Measurements from ENCODE around the gene CSNK1G3.
"Not testable (repeated sequence)": the region's sequence is repeated elsewhere in the genome, so short reads cannot be mapped to it uniquely, and the experiment has no call there.

CSNK1G3 gene

GRCh38 chr5:123561230-123561629, 49.3 kb downstream of the CSNK1G3 start:
- no peak for DNase-seq

GRCh38 chr5:123571927-123572326, 60.0 kb downstream of the CSNK1G3 start:
- no peak for DNase-seq

DNA sequence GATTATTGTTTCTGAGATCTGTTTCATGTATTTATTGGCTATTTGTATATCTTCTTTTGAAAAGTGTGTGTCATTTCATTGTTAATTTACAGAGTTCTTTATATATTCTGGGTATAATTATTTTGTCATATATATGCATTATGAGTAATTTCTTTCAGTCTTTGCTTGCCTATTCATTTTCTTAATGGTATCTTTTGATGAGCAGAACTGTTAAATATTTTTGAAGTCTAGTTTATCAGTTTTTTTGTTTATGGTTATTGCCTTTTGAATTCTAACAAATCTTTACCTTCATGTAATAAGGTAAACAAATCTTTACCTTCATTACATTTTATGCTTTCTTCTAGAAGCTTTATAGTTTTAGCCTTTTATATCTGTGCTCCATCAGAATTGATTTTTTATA, 66.4 kb downstream of the CSNK1G3 start:
- DNase-seq = no peak

DNA sequence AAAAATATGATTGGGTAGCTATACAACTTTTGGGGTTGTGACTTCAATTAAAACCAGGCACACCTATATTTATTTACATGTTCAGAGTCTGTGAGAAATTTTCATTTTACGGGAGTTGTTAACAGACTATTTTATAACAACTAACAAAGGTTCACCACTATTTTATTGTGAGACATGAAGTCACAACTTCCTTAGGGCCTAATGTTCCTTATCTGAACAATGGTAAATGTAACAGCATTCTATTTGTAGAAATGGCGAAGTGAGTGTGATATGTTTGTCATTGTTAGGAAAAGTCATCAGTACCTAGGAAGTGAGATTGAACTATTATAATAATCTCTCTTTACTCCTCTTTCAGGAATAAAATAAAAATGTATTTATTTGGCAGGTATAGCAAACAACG, 67.4 kb downstream of the CSNK1G3 start:
- no peak for DNase-seq

DNA sequence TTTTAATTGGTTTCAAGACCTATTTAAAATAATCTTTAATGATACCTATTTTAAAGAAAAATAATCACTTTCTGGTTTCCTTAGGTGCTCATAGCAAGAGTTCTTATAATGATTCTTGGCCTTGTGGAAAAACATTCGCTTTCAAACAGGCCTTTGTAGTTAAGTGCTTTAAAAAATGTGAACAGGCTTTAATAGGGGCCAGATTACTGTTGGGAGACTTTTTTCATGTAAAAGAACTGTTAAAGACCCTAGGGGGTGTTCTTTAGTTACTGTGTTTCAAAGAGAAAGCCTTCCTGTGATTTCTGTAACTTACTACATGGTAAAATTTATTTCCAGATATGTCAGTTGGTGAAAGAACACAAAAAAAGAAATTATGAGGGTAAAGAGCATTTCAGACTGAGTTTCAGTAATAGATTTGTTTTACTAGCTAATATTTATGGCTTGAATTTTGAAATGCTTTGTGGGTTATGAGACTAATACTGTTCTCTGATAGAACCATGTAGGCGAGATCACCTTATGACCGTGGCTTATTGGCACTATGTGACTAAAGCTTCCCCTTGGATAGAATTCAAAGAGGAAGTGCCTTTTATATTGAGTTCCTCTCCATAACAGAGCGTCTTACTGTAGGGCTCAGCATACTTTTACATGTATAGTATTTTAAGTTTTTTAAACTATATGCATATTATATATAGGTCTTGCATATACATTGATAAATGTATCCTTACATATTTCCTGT, 70.7 kb downstream of the CSNK1G3 start:
- DNase-seq = no peak

GRCh38 chr5:123585871-123586270, 73.9 kb downstream of the CSNK1G3 start:
- no peak for DNase-seq

DNA sequence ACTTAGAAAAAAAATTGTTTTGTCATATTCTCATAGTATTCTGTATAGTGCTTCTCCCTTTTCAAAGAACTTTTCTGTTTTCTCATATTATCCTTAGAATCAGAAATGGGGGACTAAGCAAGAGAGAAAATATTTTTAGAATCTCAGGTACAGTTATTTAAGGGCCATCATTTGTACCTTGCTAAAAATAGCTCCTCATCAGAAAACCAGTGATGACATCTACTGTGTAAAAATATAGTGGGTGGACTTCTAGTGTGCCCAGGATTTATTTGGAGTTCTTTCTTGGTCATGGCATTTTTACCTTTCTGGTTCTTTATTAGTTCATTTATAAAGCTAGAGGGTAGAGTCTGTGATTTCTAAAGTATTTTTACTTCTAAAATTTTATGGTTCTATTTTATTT, 82.5 kb downstream of the CSNK1G3 start:
- DNase-seq = no peak

GRCh38 chr5:123597018-123597417, 85.0 kb downstream of the CSNK1G3 start:
- no peak for DNase-seq

- no peak for DNase-seq
Observed at GRCh38 chr5:123598028-123598689, 86.2 kb downstream of the CSNK1G3 start.

GRCh38 chr5:123599171-123599570, 87.2 kb downstream of the CSNK1G3 start:
- DNase-seq = no peak

DNA sequence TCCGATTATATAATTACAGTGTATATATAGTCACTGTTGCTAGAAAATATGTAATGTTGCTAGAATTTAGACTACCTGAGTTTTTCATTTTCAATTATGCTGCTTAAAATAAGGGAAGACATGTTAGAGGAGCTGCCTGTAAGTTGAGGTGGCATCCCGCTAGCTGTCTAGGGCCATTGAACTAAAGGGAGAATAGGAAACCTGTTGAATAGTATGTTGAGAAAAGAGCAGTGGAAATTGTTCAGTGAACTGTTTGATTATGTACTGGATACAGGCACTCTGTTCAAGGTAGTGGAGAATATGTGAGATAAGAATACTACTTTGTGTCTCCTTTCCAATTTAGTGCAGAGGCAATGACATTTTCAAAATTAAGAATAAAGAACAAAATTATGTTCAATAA, 89.6 kb downstream of the CSNK1G3 start:
- no peak for DNase-seq

- DNase-seq = no peak
Observed at GRCh38 chr5:123605822-123606221, 93.8 kb downstream of the CSNK1G3 start.

DNA sequence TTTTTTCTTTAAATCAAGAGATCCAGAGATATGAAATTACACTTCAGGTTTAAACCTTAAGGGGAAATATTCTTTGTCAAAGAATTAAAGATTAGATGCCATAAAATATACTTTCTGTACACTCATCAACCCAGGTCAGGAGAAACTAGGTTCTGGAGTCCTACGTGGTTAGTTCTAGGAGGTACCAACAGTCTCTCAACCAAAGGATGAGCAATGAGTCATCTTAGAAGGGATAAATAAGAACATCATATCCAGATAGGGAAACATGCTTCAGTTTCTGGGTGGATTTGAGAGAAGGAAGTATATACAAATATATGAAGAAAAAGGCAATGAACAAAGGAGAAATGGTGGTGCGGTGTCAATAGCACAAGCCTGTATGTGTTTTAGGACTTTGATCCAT, 98.2 kb downstream of the CSNK1G3 start:
- no peak for DNase-seq

DNA sequence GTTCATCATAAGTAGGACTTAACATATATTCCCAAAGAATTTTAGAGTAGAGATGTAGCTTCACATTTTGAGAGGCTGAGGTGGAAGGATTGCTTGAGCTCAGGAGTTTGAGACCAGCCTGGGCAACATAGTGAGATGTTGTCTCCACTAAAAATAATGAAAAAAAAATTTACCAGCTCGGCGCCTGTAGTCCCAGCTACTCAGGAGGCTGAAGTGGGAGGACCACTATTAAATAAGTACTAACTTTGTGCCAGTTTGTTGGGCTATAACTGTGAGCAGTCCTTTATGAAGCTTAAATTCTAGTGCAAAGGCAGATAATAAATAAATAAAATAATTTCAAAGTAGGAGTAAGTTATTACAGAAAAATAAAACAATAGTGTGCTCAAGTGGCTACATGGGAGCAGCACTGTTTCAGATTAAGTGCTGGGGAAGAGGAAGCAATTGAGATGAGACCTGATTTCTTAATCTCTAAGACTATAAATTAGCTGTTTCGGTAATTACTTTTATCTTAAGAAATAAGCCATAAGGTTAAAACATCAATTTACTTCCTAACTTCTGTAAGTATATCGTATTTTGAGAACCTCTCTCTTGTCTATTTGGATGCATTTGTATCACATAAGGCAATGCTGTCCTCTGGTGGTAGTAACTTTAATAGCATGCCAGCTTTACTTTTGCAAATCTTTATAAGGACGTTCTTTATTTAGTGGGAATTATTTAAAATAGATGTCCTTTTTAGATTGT, 98.9 kb downstream of the CSNK1G3 start:
- DNase-seq = no peak

DNA sequence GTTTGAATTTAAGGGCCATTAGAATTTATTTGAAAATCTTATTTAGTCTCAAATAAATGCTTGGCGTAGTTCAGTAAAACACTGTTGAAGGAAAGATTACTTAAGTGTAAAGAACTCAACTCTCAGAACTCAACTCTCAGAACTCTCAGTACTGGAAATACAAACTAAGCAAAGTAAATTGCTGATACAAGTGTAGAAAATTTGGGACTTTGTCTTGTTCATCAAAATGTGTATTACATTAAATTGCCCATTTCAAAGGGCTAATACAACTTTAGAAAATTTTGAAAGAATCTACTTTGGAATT, 99.4 kb downstream of the CSNK1G3 start:
- no peak for DNase-seq

GRCh38 chr5:123617561-123617960, 105.6 kb downstream of the CSNK1G3 start:
- DNase-seq = no peak

DNA sequence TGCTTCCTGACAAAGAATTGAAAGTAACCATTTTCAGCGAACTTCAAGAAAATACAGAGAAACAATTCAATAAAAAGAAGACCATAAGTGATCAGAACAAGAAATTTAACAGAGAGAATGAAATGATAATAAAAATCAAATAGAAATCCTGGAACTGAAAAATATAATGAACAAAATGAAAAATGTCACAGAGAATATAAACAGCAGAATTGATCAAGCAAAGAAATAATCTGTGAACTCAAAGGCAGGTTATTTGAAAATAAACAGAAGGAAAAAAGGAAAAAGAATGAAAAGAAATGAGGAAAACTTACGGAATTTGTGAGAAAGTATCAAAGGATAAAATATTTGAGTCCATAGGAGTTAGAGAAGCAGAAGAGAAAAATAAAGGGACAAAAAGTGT, 114.1 kb downstream of the CSNK1G3 start:
- no peak for DNase-seq

DNA sequence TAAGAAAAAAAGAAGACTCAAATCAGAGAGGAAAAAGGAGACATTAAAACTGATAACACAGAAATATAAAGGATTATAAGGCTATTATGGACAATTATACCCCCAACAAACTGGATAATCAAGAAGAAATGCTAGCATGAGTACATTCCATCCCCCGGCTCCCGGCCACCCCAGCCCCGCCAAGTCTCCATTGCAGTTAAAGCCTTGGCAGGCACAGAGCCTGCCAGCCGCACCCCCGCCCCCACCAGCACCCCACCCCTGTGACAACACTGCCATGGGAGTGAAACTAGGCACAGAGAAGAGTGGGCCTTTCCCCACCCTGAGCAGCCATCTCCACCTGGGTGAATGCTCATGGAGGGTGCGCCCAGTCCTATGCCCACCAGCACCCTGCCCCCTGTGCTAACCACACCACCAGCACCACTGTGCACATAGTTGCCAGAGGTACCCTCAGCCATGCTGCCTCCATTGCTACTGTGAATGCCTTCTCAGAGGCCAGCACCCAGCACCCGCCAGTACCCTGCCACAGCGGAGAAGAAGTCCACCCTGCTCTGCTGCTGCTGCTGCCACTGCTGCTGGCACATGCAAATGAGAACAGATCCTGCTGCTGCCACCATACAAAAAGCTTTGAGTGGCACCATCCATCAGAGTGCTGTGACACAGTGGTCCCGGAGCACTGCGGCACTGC, 117.0 kb downstream of the CSNK1G3 start:
- no peak for DNase-seq

- no peak for DNase-seq
Observed at GRCh38 chr5:123636006-123636405, 124.0 kb downstream of the CSNK1G3 start.

- DNase-seq = not testable (repeated sequence)
Observed at GRCh38 chr5:123637028-123637427, 125.1 kb downstream of the CSNK1G3 start.

DNA sequence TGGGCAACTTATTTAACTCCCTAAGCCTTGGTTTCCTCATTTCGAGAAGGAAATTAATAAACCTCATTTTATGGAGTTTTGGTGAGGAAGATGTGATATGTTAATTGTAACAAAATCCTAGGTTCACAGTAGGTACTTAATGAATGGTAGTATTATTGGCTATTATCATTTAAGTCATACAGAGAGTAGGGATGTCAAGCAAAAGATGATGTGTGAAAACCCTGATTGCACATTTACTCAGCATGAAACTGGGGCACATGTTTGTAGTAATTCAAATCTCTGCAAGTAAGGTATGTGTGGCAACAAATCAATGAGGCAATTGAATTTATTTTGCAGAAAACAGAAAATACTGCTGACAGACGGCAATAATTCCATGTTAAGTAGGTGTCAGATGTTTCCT, 127.3 kb downstream of the CSNK1G3 start:
- no peak for DNase-seq

- DNase-seq = no peak
Observed at GRCh38 chr5:123645024-123645603, 133.1 kb downstream of the CSNK1G3 start.

DNA sequence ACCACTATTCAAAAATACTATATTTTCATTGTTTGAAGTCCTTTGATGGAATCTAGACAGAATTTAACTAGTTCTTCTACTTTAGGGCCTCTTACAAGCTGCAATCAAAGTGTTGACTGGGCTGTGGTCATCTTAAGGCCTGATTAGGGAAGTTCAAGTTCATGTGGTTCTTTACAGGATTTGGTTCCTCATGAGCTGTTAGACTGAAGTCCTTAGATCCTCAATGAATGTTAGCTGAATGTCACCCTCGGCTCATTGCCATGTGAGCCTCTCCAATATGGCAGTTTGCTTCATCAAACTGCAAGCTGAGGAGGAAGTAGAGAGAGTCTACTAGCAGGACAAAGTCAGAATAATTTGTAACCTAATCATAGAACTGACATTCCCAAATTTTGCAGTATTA, 135.1 kb downstream of the CSNK1G3 start:
- no peak for DNase-seq

All from GF-D8 (cell line).